ENCODE data around the gene DNASE1L3. TPM values are rescaled to one million over a fixed set of nuclear protein-coding genes. Genes with fewer than 3 reads are reported as not detected.
"Not testable (repeated sequence)": the region's sequence is repeated elsewhere in the genome, so short reads cannot be mapped to it uniquely, and the experiment has no call there.

The DNASE1L3 gene
- total RNA-seq, 1 donor: not detected

- no peak for TF ChIP-seq CTCF (IDR thresholded peaks at IDR 0.05; ENCODE audit: insufficient read depth, low read depth, low read length)
- no peak overlapping the region for H3K4me3 ChIP-seq (ENCODE audit: low read depth, low read length)
- DNase-seq (ENCODE audit: low read depth): no peak
These were observed 2.8 kb downstream of the DNASE1L3 start for GRCh38 chr3:58207954-58208353.

- no peak overlapping the region for H3K4me3 ChIP-seq (ENCODE audit: low read depth, low read length)
- no peak for TF ChIP-seq CTCF (IDR thresholded peaks at IDR 0.05; ENCODE audit: insufficient read depth, low read depth, low read length)
- DNase-seq (ENCODE audit: low read depth): no peak
These were observed 4.3 kb downstream of the DNASE1L3 start for GRCh38 chr3:58206406-58207011.

- no peak overlapping the region for H3K4me3 ChIP-seq (ENCODE audit: low read depth, low read length)
- TF ChIP-seq CTCF (IDR thresholded peaks at IDR 0.05; ENCODE audit: insufficient read depth, low read depth, low read length): no peak
- DNase-seq (ENCODE audit: low read depth): no peak
These were observed 4.8 kb downstream of the DNASE1L3 start for GRCh38 chr3:58205981-58206380.

GRCh38 chr3:58204720-58205119, 6.1 kb downstream of the DNASE1L3 start:
- no peak for DNase-seq (ENCODE audit: low read depth)
- no peak overlapping the region for H3K4me3 ChIP-seq (ENCODE audit: low read depth, low read length)

GRCh38 chr3:58203541-58203940, 7.2 kb downstream of the DNASE1L3 start:
- H3K4me3 ChIP-seq (ENCODE audit: low read depth, low read length): no peak overlapping the region
- DNase-seq (ENCODE audit: low read depth): no peak
- TF ChIP-seq CTCF (IDR thresholded peaks at IDR 0.05; ENCODE audit: insufficient read depth, low read depth, low read length): no peak

More at GRCh38 chr3:58204720-58205119, 6.1 kb downstream of the DNASE1L3 start:
- no peak for TF ChIP-seq CTCF (IDR thresholded peaks at IDR 0.05; ENCODE audit: insufficient read depth, low read depth, low read length)

- TF ChIP-seq CTCF (IDR thresholded peaks at IDR 0.05; ENCODE audit: insufficient read depth, low read depth, low read length): no peak
- no peak overlapping the region for H3K4me3 ChIP-seq (ENCODE audit: low read depth, low read length)
- DNase-seq (ENCODE audit: low read depth): no peak
These were observed 7.8 kb downstream of the DNASE1L3 start for GRCh38 chr3:58202917-58203360.

GRCh38 chr3:58201451-58201850, 9.3 kb downstream of the DNASE1L3 start:
- DNase-seq (ENCODE audit: low read depth); H3K4me3 ChIP-seq (ENCODE audit: low read depth, low read length): not testable (repeated sequence)
